Measurements from ENCODE around the gene INO80D. TPM values are rescaled to one million over a fixed set of nuclear protein-coding genes. Genes with fewer than 3 reads are reported as not detected.

The INO80D gene
- total RNA-seq, 1 experiment from 2014 or later: 20.2 TPM

- no peak overlapping the region for H3K27ac Mint-ChIP-seq (ENCODE audit: unreplicated experiment)
- intact Hi-C loops (cut with micrococcal nuclease; ENCODE audit: unreplicated experiment): no loop called here
- CTCF ChIA-PET: no interaction called here
- H3K9me3 Mint-ChIP-seq (ENCODE audit: low read depth, unreplicated experiment): no peaks in the 10 kb centered on the region
- no peak overlapping the region for H3K4me3 Mint-ChIP-seq (ENCODE audit: low read depth, unreplicated experiment)
- no peaks in the 10 kb centered on the region for H3K27me3 Mint-ChIP-seq (ENCODE audit: unreplicated experiment)
- no TSS peak for BruUV-seq (replicated peaks)
- peaks cover 5% of the 10 kb centered on the region for H3K36me3 Mint-ChIP-seq (ENCODE audit: insufficient read depth, unreplicated experiment)
- no peak for TF ChIP-seq CTCF (IDR thresholded peaks at IDR 0.05; ENCODE audit: unreplicated experiment)
- DNase-seq: no peak
- peaks cover 45% of the 10 kb centered on the region for H3K4me1 Mint-ChIP-seq (ENCODE audit: low read depth, unreplicated experiment)
These were observed 116.4 kb downstream of the INO80D start for GRCh38 chr2:205969584-205969983.

GRCh38 chr2:205967391-205968075 is 118.4 kb downstream of the INO80D start:
- peaks cover 40% of the 10 kb centered on the region for H3K4me1 Mint-ChIP-seq (ENCODE audit: low read depth, unreplicated experiment)

GRCh38 chr2:205965707-205966106 is 120.3 kb downstream of the INO80D start:
- DNase-seq: no peak
- Mint-ChIP-seq H3K27ac (ENCODE audit: unreplicated experiment) (no peak overlapping the region), H3K4me3 (ENCODE audit: low read depth, unreplicated experiment) (peak overlapping the region; percentile 19), H3K36me3 (ENCODE audit: insufficient read depth, unreplicated experiment) (no peaks in the 10 kb centered on the region), H3K27me3 (ENCODE audit: unreplicated experiment) (no peaks in the 10 kb centered on the region), H3K9me3 (ENCODE audit: low read depth, unreplicated experiment) (no peaks in the 10 kb centered on the region), H3K4me1 (ENCODE audit: low read depth, unreplicated experiment) (peaks cover 25% of the 10 kb centered on the region)
- intact Hi-C loops (cut with micrococcal nuclease; ENCODE audit: unreplicated experiment): no loop called here
- CTCF ChIA-PET: no interaction called here
- no peak for TF ChIP-seq CTCF (IDR thresholded peaks at IDR 0.05; ENCODE audit: unreplicated experiment)
- no TSS peak for BruUV-seq (replicated peaks)

More at GRCh38 chr2:205967391-205968075, 118.4 kb downstream of the INO80D start:
- no peak for TF ChIP-seq CTCF (IDR thresholded peaks at IDR 0.05; ENCODE audit: unreplicated experiment)
- no peak overlapping the region for H3K27ac Mint-ChIP-seq (ENCODE audit: unreplicated experiment)
- H3K27me3 Mint-ChIP-seq (ENCODE audit: unreplicated experiment): no peaks in the 10 kb centered on the region
- BruUV-seq (replicated peaks): no TSS peak
- no peaks in the 10 kb centered on the region for H3K9me3 Mint-ChIP-seq (ENCODE audit: low read depth, unreplicated experiment)
- DNase-seq: no peak
- H3K4me3 Mint-ChIP-seq (ENCODE audit: low read depth, unreplicated experiment): no peak overlapping the region
- no peaks in the 10 kb centered on the region for H3K36me3 Mint-ChIP-seq (ENCODE audit: insufficient read depth, unreplicated experiment)
- CTCF ChIA-PET: no interaction called here
- intact Hi-C loops (cut with micrococcal nuclease; ENCODE audit: unreplicated experiment): no loop called here

- BruUV-seq (replicated peaks): no TSS peak
- peaks cover 25% of the 10 kb centered on the region for H3K4me1 Mint-ChIP-seq (ENCODE audit: low read depth, unreplicated experiment)
- H3K27me3 Mint-ChIP-seq (ENCODE audit: unreplicated experiment): no peaks in the 10 kb centered on the region
- no peak for DNase-seq
- no peaks in the 10 kb centered on the region for H3K9me3 Mint-ChIP-seq (ENCODE audit: low read depth, unreplicated experiment)
- CTCF ChIA-PET: interaction anchor here (0.6 to 0.7 kb wide), 3 partner anchors 9 to 288 kb away, joined by 3 to 5 read pairs (median 3); no protein-coding TSS in a partner anchor
- no peak overlapping the region for H3K4me3 Mint-ChIP-seq (ENCODE audit: low read depth, unreplicated experiment)
- TF ChIP-seq CTCF (IDR thresholded peaks at IDR 0.05; ENCODE audit: unreplicated experiment): no peak
- H3K27ac Mint-ChIP-seq (ENCODE audit: unreplicated experiment): no peak overlapping the region
- intact Hi-C loops (cut with micrococcal nuclease; ENCODE audit: unreplicated experiment): no loop called here
- H3K36me3 Mint-ChIP-seq (ENCODE audit: insufficient read depth, unreplicated experiment): no peaks in the 10 kb centered on the region
These were observed 121.7 kb downstream of the INO80D start for GRCh38 chr2:205964111-205964761.
